K562 (cell line): ENCODE measurements around the gene LHB. TPM values are rescaled to one million over a fixed set of nuclear protein-coding genes. Genes with fewer than 3 reads are reported as not detected.

Experiments
- BRD4 ChIP-seq: fragments of 200-600 bp; sonication (generic); IDR thresholded peaks from 2 replicates; pipeline ENCODE4 v1.6.1; 2017; ENCODE audit warnings: inconsistent platforms
- CBX1 ChIP-seq: sonication (generic); IDR thresholded peaks from 2 replicates; pipeline ENCODE4 v1.6.1; 2016; ENCODE audit warnings: antibody characterized with exemption, low read depth, mild to moderate bottlenecking
- CBX8 ChIP-seq: fragments of 200-600 bp; sonication (generic); IDR thresholded peaks from 2 replicates; pipeline ENCODE4 v1.6.1; 2012; ENCODE audit warnings: borderline replicate concordance, mixed run types, low read depth, mild to moderate bottlenecking, moderate library complexity, mixed read lengths, low read length, control low read depth, inconsistent platforms; ENCODE audit not compliant: poor library complexity, severe bottlenecking; ENCODE audit errors: extremely low read depth
- DPF2 ChIP-seq: fragments of 450-650 bp; IDR thresholded peaks from 2 replicates; pipeline ENCODE4 v1.6.1; 2016
- L3MBTL2 ChIP-seq: fragments of 450-650 bp; IDR thresholded peaks from 2 replicates; pipeline ENCODE4 v1.6.1; 2016; ENCODE audit warnings: mild to moderate bottlenecking, moderate library complexity
- MAFG ChIP-seq: fragments of 450-650 bp; conservative IDR thresholded peaks from 2 replicates; pipeline ENCODE4 v1.6.1; 2016; ENCODE audit warnings: missing genetic modification characterization, missing compliant biosample characterization
- PCBP2 ChIP-seq: fragments of 200-400 bp; formaldehyde crosslinking; IDR thresholded peaks from 2 replicates; pipeline ENCODE4 v1.6.1; 2018; ENCODE audit warnings: low read length, low read depth, mild to moderate bottlenecking, moderate library complexity; ENCODE audit not compliant: poor library complexity, severe bottlenecking
- PML ChIP-seq: IDR thresholded peaks from 2 replicates; pipeline ENCODE4 v1.6.1; 2012; ENCODE audit warnings: low read length, inconsistent platforms
- PURB ChIP-seq: sonication (generic); formaldehyde crosslinking; IDR thresholded peaks from 2 replicates; pipeline ENCODE4 v1.9.0; 2021; ENCODE audit warnings: low read depth, mild to moderate bottlenecking, missing genetic modification reagents
- RCOR1 ChIP-seq, 2 experiments: IDR thresholded peaks; 2 replicates each; pipeline ENCODE4 v1.6.1; 2012; ENCODE audit warnings: low read depth in 2 of 2, low read length in 2 of 2, borderline replicate concordance in 1 of 2, improper control_type of control experiment in 1 of 2
- SMAD4 ChIP-seq: fragments of 250-450 bp; sonication (Bioruptor Pico); conservative IDR thresholded peaks from 2 replicates; pipeline ENCODE4 v1.8.0; 2021; ENCODE audit warnings: inconsistent platforms, mild to moderate bottlenecking, moderate library complexity
- TAF9B ChIP-seq: fragments of 450-650 bp; IDR thresholded peaks from 2 replicates; pipeline ENCODE4 v1.6.1; 2018; ENCODE audit warnings: mild to moderate bottlenecking; ENCODE audit not compliant: partially characterized antibody
- TRIM28 ChIP-seq: fragments of 450-650 bp; IDR thresholded peaks from 2 replicates; pipeline ENCODE4 v1.6.1; 2017
- ZKSCAN1 ChIP-seq: fragments of 150-350 bp; IDR thresholded peaks from 2 replicates; pipeline ENCODE4 v1.6.1; 2016; ENCODE audit warnings: low read depth, low read length
- ZNF696 ChIP-seq: fragments of 250-450 bp; sonication (Bioruptor Pico); conservative IDR thresholded peaks from 2 replicates; pipeline ENCODE4 v1.4.0; 2020; ENCODE audit warnings: mild to moderate bottlenecking, moderate library complexity
- polyA plus RNA-seq, 8 experiments: library from polyadenylated mRNA; depleted of rRNA in 4 of 8; stranded (reverse) in 5 of 8; unstranded in 3 of 8; fragments of >200 nt; fragmentation: Nextera tagmentation in 2 of 8; fragmentation: Illumina TruSeq in 1 of 8; extraction: Ambion mirVana in 2 of 8; extraction: Trizol in 1 of 8; gene quantifications; 2 replicates each; pipeline versions ENCODE4 v1.2.1 to v1.2.3, GENCODE V29; 2011 to 2014; ENCODE audit warnings: inconsistent platforms in 1 of 8, missing spikeins in 1 of 8
- total RNA-seq, 7 experiments: library from RNA; depleted of rRNA in 6 of 7; stranded (reverse); fragments of >200 nt in 6 of 7; fragmentation: Illumina TruSeq in 2 of 7; extraction: Trizol in 2 of 7; gene quantifications; 2 replicates each; pipeline versions ENCODE4 v1.2.1 to v1.2.3, GENCODE V29; 2011 to 2021; ENCODE audit warnings: low replicate concordance in 1 of 7
- TF ChIP-seq, protein P1 (sequence below): fragments of 450-650 bp; IDR thresholded peaks from 2 replicates; pipeline ENCODE4 v1.6.1; 2016; ENCODE audit warnings: mild to moderate bottlenecking
- TF ChIP-seq, protein P2 (sequence below): sonication (generic); formaldehyde crosslinking; IDR thresholded peaks from 2 replicates; pipeline ENCODE4 v1.8.1; 2023; ENCODE audit warnings: mild to moderate bottlenecking, missing genetic modification reagents
- TF ChIP-seq, protein P3 (sequence below): fragments of 250-450 bp; sonication (Bioruptor Pico); IDR thresholded peaks from 2 replicates; pipeline ENCODE4 v1.8.0; 2022; ENCODE audit warnings: inconsistent platforms
- TF ChIP-seq, protein P4 (sequence below): fragments of 450-650 bp; IDR thresholded peaks from 2 replicates; pipeline ENCODE4 v1.6.1; 2018; ENCODE audit warnings: mild to moderate bottlenecking, low read depth; ENCODE audit not compliant: partially characterized antibody

The LHB gene
- total and polyA plus RNA-seq, 9 of the 15 experiments (the other 6 are each of a cell fraction or from before 2014, with no cell fraction given), result 0.54 TPM; not detected in 8

DNA sequence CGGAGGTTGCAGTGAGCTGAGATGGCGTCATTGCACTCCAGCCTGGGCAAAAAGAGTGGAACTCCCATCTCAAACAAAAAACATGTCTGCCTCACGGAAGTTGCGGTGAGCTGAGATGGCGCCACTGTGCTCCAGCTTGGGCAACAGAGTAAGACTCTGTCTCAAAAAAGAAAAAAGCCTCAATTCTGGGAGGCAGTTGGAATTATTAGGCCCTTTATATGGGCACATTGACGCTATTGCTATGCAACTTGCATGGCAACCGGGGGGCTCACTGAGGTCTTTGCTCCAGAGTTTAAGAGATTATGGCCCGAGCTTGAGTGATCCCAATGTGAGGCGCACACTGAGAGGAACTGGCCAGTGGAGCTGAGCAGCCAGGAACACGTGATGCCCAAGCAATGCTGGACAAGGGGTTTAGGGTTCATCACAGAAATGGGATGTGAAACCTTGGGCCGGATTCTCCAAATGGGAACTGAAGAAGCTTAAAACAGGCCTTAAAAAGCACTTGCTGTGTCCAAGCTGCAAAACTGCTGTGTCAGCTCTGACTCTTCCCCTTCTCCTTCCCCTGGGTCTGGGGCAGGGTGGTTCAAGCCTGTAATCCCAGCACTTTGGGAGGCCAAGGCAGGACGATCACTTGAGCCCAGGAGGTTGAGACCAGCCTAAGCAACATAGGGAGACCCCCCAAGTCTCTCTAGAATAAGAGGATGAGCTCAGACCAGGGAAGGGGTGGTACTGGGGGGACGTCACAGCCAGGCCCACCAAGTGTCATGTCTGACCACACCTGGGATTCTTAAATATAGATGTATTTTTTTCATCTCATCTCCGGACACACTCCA lies 49.3 kb downstream of the LHB start (continued):
- TF ChIP-seq SMAD4 (CRISPR knock-in tag) (no peak), PURB (no peak), BRD4 (no peak), MAFG (peak; percentile 98), PCBP2 (no peak), RCOR1 (IDR thresholded peaks at IDR 0.05; ENCODE audit: borderline replicate concordance in 1 of 2, low read depth in 2 of 2, low read length in 2 of 2) (peak in 1 of 2 experiments; percentile 44; a peak in 1 of 4 replicates), CBX8 (no peak), ZNF696 (CRISPR knock-in tag) (peak; percentile 5; the same call in 1 of the 2 replicates), DPF2 (0 out of 2 replicates have a peak, but pooled peaks have one; percentile 65), TRIM28 (no peak; the same call in 1 of the 2 replicates), PML (peak; percentile 74; the same call in 1 of the 2 replicates), CBX1 (no peak), TAF9B (no peak), ZKSCAN1 (no peak), L3MBTL2 (peak; percentile 56; the same call in 1 of the 2 replicates)
- TF ChIP-seq, protein P1, sequence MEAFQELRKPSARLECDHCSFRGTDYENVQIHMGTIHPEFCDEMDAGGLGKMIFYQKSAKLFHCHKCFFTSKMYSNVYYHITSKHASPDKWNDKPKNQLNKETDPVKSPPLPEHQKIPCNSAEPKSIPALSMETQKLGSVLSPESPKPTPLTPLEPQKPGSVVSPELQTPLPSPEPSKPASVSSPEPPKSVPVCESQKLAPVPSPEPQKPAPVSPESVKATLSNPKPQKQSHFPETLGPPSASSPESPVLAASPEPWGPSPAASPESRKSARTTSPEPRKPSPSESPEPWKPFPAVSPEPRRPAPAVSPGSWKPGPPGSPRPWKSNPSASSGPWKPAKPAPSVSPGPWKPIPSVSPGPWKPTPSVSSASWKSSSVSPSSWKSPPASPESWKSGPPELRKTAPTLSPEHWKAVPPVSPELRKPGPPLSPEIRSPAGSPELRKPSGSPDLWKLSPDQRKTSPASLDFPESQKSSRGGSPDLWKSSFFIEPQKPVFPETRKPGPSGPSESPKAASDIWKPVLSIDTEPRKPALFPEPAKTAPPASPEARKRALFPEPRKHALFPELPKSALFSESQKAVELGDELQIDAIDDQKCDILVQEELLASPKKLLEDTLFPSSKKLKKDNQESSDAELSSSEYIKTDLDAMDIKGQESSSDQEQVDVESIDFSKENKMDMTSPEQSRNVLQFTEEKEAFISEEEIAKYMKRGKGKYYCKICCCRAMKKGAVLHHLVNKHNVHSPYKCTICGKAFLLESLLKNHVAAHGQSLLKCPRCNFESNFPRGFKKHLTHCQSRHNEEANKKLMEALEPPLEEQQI, result no peak; the same call in 1 of the 2 replicates
- TF ChIP-seq, protein P2, sequence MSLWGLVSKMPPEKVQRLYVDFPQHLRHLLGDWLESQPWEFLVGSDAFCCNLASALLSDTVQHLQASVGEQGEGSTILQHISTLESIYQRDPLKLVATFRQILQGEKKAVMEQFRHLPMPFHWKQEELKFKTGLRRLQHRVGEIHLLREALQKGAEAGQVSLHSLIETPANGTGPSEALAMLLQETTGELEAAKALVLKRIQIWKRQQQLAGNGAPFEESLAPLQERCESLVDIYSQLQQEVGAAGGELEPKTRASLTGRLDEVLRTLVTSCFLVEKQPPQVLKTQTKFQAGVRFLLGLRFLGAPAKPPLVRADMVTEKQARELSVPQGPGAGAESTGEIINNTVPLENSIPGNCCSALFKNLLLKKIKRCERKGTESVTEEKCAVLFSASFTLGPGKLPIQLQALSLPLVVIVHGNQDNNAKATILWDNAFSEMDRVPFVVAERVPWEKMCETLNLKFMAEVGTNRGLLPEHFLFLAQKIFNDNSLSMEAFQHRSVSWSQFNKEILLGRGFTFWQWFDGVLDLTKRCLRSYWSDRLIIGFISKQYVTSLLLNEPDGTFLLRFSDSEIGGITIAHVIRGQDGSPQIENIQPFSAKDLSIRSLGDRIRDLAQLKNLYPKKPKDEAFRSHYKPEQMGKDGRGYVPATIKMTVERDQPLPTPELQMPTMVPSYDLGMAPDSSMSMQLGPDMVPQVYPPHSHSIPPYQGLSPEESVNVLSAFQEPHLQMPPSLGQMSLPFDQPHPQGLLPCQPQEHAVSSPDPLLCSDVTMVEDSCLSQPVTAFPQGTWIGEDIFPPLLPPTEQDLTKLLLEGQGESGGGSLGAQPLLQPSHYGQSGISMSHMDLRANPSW (CRISPR knock-in tag), result peak; percentile 74; the same call in 1 of the 2 replicates
- TF ChIP-seq, protein P3, sequence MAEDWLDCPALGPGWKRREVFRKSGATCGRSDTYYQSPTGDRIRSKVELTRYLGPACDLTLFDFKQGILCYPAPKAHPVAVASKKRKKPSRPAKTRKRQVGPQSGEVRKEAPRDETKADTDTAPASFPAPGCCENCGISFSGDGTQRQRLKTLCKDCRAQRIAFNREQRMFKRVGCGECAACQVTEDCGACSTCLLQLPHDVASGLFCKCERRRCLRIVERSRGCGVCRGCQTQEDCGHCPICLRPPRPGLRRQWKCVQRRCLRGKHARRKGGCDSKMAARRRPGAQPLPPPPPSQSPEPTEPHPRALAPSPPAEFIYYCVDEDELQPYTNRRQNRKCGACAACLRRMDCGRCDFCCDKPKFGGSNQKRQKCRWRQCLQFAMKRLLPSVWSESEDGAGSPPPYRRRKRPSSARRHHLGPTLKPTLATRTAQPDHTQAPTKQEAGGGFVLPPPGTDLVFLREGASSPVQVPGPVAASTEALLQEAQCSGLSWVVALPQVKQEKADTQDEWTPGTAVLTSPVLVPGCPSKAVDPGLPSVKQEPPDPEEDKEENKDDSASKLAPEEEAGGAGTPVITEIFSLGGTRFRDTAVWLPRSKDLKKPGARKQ (CRISPR knock-in tag), result no peak
- TF ChIP-seq, protein P4, sequence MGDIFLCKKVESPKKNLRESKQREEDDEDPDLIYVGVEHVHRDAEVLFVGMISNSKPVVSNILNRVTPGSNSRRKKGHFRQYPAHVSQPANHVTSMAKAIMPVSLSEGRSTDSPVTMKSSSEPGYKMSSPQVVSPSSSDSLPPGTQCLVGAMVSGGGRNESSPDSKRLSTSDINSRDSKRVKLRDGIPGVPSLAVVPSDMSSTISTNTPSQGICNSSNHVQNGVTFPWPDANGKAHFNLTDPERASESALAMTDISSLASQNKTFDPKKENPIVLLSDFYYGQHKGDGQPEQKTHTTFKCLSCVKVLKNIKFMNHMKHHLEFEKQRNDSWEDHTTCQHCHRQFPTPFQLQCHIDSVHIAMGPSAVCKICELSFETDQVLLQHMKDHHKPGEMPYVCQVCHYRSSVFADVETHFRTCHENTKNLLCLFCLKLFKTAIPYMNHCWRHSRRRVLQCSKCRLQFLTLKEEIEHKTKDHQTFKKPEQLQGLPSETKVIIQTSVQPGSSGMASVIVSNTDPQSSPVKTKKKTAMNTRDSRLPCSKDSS, result no peak
